Measurements from ENCODE around the gene RYR3. TPM values are rescaled to one million over a fixed set of nuclear protein-coding genes. Genes with fewer than 3 reads are reported as not detected.

The RYR3 gene
- total RNA-seq, 1 donor from 2014 or later, result 0.08 TPM

- intact Hi-C loops (cut with micrococcal nuclease), result no loop called here
- TF ChIP-seq CTCF (IDR thresholded peaks at IDR 0.05; ENCODE audit: borderline replicate concordance), result no peak
- H3K4me3 ChIP-seq, result no peak overlapping the region
- no peaks in the 10 kb centered on the region for H3K27me3 ChIP-seq (ENCODE audit: low read depth)
- H3K9me3 ChIP-seq (replicated peaks), result no peaks in the 10 kb centered on the region
- H3K27ac ChIP-seq (replicated peaks), result no peak overlapping the region
- H3K36me3 ChIP-seq, result no peaks in the 10 kb centered on the region
- no peaks in the 10 kb centered on the region for H3K4me1 ChIP-seq
- DNase-seq, result no peak
Observed at GRCh38 chr15:33357845-33358244, 47.1 kb downstream of the RYR3 start.

GRCh38 chr15:33358306-33358705 is 47.5 kb downstream of the RYR3 start:
- Histone ChIP-seq H3K4me3 (no peak overlapping the region), H3K27me3 (ENCODE audit: low read depth) (no peaks in the 10 kb centered on the region), H3K9me3 (replicated peaks) (no peaks in the 10 kb centered on the region), H3K4me1 (no peaks in the 10 kb centered on the region), H3K27ac (replicated peaks) (no peak overlapping the region), H3K36me3 (no peaks in the 10 kb centered on the region)
- intact Hi-C loops (cut with micrococcal nuclease), result no loop called here
- TF ChIP-seq CTCF (IDR thresholded peaks at IDR 0.05; ENCODE audit: borderline replicate concordance), result no peak
- no peak for DNase-seq

- intact Hi-C loops (cut with micrococcal nuclease), result no loop called here
- Histone ChIP-seq H3K9me3 (replicated peaks) (no peaks in the 10 kb centered on the region), H3K27me3 (ENCODE audit: low read depth) (no peaks in the 10 kb centered on the region), H3K4me1 (no peaks in the 10 kb centered on the region), H3K36me3 (no peaks in the 10 kb centered on the region), H3K27ac (replicated peaks) (no peak overlapping the region), H3K4me3 (no peak overlapping the region)
- TF ChIP-seq CTCF (IDR thresholded peaks at IDR 0.05; ENCODE audit: borderline replicate concordance), result no peak
- peak; percentile 48 for DNase-seq
Observed at GRCh38 chr15:33360886-33361285, 50.1 kb downstream of the RYR3 start.

GRCh38 chr15:33369941-33370622 is 59.3 kb downstream of the RYR3 start:
- no peak for TF ChIP-seq CTCF (IDR thresholded peaks at IDR 0.05; ENCODE audit: borderline replicate concordance)
- Histone ChIP-seq H3K9me3 (replicated peaks) (no peaks in the 10 kb centered on the region), H3K27ac (replicated peaks) (no peak overlapping the region), H3K27me3 (ENCODE audit: low read depth) (no peaks in the 10 kb centered on the region), H3K36me3 (no peaks in the 10 kb centered on the region), H3K4me3 (no peak overlapping the region), H3K4me1 (no peaks in the 10 kb centered on the region)
- intact Hi-C loops (cut with micrococcal nuclease), result no loop called here
- no peak for DNase-seq

- Histone ChIP-seq H3K4me1 (no peaks in the 10 kb centered on the region), H3K27me3 (ENCODE audit: low read depth) (no peaks in the 10 kb centered on the region), H3K27ac (replicated peaks) (no peak overlapping the region), H3K36me3 (no peaks in the 10 kb centered on the region), H3K9me3 (replicated peaks) (no peaks in the 10 kb centered on the region), H3K4me3 (no peak overlapping the region)
- intact Hi-C loops (cut with micrococcal nuclease), result no loop called here
- DNase-seq, result no peak
- TF ChIP-seq CTCF (IDR thresholded peaks at IDR 0.05; ENCODE audit: borderline replicate concordance), result no peak
Observed at GRCh38 chr15:33370623-33371020, 59.9 kb downstream of the RYR3 start.

All from left ventricle myocardium inferior (tissue), 1 donor.